ENCODE data around the gene CARMIL1.

GRCh38 chr6:25259756-25260155 is 19.4 kb upstream of the CARMIL1 start:
- no peak for TF ChIP-seq PPARA (CRISPR knock-in tag; IDR thresholded peaks at IDR 0.05; ENCODE audit: borderline replicate concordance)
- TF ChIP-seq GLIS3 (CRISPR knock-in tag; IDR thresholded peaks at IDR 0.05): no peak
- TF ChIP-seq ZFP30 (CRISPR knock-in tag; IDR thresholded peaks at IDR 0.05): no peak
- TF ChIP-seq ZNF565 (CRISPR knock-in tag; conservative IDR thresholded peaks at IDR 0.05; ENCODE audit: low read depth): no peak
- no peak for TF ChIP-seq CSDC2 (CRISPR knock-in tag; IDR thresholded peaks at IDR 0.05)
